MM.1S (cell line): ENCODE data around the gene TMEM132D.

Experiments
- DNase-seq: peaks from one replicate; pipeline ENCODE4 v3.0.0-alpha.2; 2015
- H2AFZ ChIP-seq: fragments of 300-600 bp; sonication (generic); 2 replicates; pipeline ENCODE4 v1.6.0; 2016; ENCODE audit warnings: antibody characterized with exemption, low read length
- H3F3A ChIP-seq: fragments of 300-600 bp; sonication (generic); 2 replicates; pipeline ENCODE4 v1.6.1; 2016; ENCODE audit warnings: mild to moderate bottlenecking, antibody characterized with exemption, low read length, moderate library complexity, mixed read lengths; ENCODE audit not compliant: insufficient read depth
- H3K27ac ChIP-seq: fragments of 300-600 bp; sonication (generic); 2 replicates; pipeline ENCODE4 v1.5.1; 2016; ENCODE audit warnings: mild to moderate bottlenecking, low read length
- H3K27me3 ChIP-seq: fragments of 300-600 bp; sonication (generic); replicated peaks from 2 replicates; pipeline ENCODE4 v1.6.0; 2016; ENCODE audit warnings: low read length; ENCODE audit not compliant: insufficient read depth
- H3K36me3 ChIP-seq: fragments of 300-600 bp; sonication (generic); replicated peaks from 2 replicates; pipeline ENCODE4 v1.6.1; 2016; ENCODE audit warnings: mild to moderate bottlenecking, low read length, mixed read lengths; ENCODE audit not compliant: insufficient read depth
- H3K4me1 ChIP-seq: fragments of 300-600 bp; sonication (generic); 2 replicates; pipeline ENCODE4 v1.6.1; 2016; ENCODE audit warnings: low read length, mixed read lengths
- H3K4me2 ChIP-seq: fragments of 300-600 bp; sonication (generic); 2 replicates; pipeline ENCODE4 v1.6.0; 2016; ENCODE audit warnings: low read depth, low read length
- H3K4me3 ChIP-seq: fragments of 300-600 bp; sonication (generic); 2 replicates; pipeline ENCODE4 v1.5.1; 2016; ENCODE audit warnings: low read length, mixed read lengths
- H3K79me2 ChIP-seq: fragments of 300-600 bp; sonication (generic); 2 replicates; pipeline ENCODE4 v1.6.1; 2016; ENCODE audit warnings: mixed run types, low read length, mixed read lengths
- H3K9ac ChIP-seq: fragments of 300-600 bp; sonication (generic); 2 replicates; pipeline ENCODE4 v1.6.1; 2016; ENCODE audit warnings: low read length, mixed read lengths
- H3K9me2 ChIP-seq: fragments of 300-600 bp; sonication (generic); replicated peaks from 2 replicates; pipeline ENCODE4 v1.6.1; 2016; ENCODE audit warnings: mild to moderate bottlenecking, low read length, mixed read lengths; ENCODE audit not compliant: insufficient read depth
- H3K9me3 ChIP-seq: fragments of 300-600 bp; sonication (generic); replicated peaks from 2 replicates; pipeline ENCODE4 v1.6.1; 2016; ENCODE audit warnings: mild to moderate bottlenecking, low read length, mixed read lengths; ENCODE audit not compliant: insufficient read depth
- H4K20me1 ChIP-seq: fragments of 300-600 bp; sonication (generic); 2 replicates; pipeline ENCODE4 v1.6.1; 2016; ENCODE audit warnings: mild to moderate bottlenecking, low read length, moderate library complexity, mixed read lengths; ENCODE audit not compliant: insufficient read depth
- EZH2 ChIP-seq: fragments of 300-600 bp; sonication (generic); optimal IDR thresholded peaks from 2 replicates; pipeline ENCODE3; 2017; ENCODE audit warnings: low read depth, mild to moderate bottlenecking, antibody characterized with exemption, low read length, mixed read lengths
- EZH2phosphoT487 ChIP-seq: fragments of 300-600 bp; sonication (generic); IDR thresholded peaks from 2 replicates; pipeline ENCODE4 v1.6.1; 2018; ENCODE audit warnings: antibody characterized with exemption, low read length
- TF ChIP-seq, protein P1 (sequence below): fragments of 300-600 bp; sonication (generic); IDR thresholded peaks from 2 replicates; pipeline ENCODE4 v1.5.1; 2016; ENCODE audit warnings: antibody characterized with exemption, low read length, mixed read lengths

TMEM132D gene

GRCh38 chr12:129169928-129170327 lies 733.9 kb downstream of the TMEM132D start:
- H3K27ac ChIP-seq = no peak overlapping the region
- H3K4me3 ChIP-seq = no peak overlapping the region
- no peaks in the 10 kb centered on the region for H4K20me1 ChIP-seq
- H3K9me3 ChIP-seq = no peaks in the 10 kb centered on the region
- H3K9me2 ChIP-seq = no peaks in the 10 kb centered on the region
- no peaks in the 10 kb centered on the region for H3K79me2 ChIP-seq
- H2AFZ ChIP-seq = no peak overlapping the region
- no peaks in the 10 kb centered on the region for H3F3A ChIP-seq
- H3K27me3 ChIP-seq = no peaks in the 10 kb centered on the region
- H3K36me3 ChIP-seq = no peaks in the 10 kb centered on the region
- no peak overlapping the region for H3K4me2 ChIP-seq
- H3K9ac ChIP-seq = no peak overlapping the region
- TF ChIP-seq, protein P1, sequence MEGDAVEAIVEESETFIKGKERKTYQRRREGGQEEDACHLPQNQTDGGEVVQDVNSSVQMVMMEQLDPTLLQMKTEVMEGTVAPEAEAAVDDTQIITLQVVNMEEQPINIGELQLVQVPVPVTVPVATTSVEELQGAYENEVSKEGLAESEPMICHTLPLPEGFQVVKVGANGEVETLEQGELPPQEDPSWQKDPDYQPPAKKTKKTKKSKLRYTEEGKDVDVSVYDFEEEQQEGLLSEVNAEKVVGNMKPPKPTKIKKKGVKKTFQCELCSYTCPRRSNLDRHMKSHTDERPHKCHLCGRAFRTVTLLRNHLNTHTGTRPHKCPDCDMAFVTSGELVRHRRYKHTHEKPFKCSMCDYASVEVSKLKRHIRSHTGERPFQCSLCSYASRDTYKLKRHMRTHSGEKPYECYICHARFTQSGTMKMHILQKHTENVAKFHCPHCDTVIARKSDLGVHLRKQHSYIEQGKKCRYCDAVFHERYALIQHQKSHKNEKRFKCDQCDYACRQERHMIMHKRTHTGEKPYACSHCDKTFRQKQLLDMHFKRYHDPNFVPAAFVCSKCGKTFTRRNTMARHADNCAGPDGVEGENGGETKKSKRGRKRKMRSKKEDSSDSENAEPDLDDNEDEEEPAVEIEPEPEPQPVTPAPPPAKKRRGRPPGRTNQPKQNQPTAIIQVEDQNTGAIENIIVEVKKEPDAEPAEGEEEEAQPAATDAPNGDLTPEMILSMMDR = no peak
- TF ChIP-seq EZH2phosphoT487 = no peak
- no peak for TF ChIP-seq EZH2
- DNase-seq = no peak
- no peaks in the 10 kb centered on the region for H3K4me1 ChIP-seq

- H3K36me3 ChIP-seq = no peaks in the 10 kb centered on the region
- no peak overlapping the region for H3K27ac ChIP-seq
- no peak overlapping the region for H3K9ac ChIP-seq
- no peak overlapping the region for H2AFZ ChIP-seq
- no peaks in the 10 kb centered on the region for H4K20me1 ChIP-seq
- no peaks in the 10 kb centered on the region for H3K9me2 ChIP-seq
- H3K4me1 ChIP-seq = no peaks in the 10 kb centered on the region
- H3K27me3 ChIP-seq = no peaks in the 10 kb centered on the region
- DNase-seq = no peak
- H3K4me2 ChIP-seq = no peak overlapping the region
- no peak for TF ChIP-seq EZH2phosphoT487
- no peak for TF ChIP-seq EZH2
- TF ChIP-seq, protein P1 = no peak
- no peaks in the 10 kb centered on the region for H3F3A ChIP-seq
- no peak overlapping the region for H3K4me3 ChIP-seq
- H3K79me2 ChIP-seq = no peaks in the 10 kb centered on the region
- H3K9me3 ChIP-seq = no peaks in the 10 kb centered on the region
Measured at GRCh38 chr12:129163861-129164260, 740.0 kb downstream of the TMEM132D start.

- TF ChIP-seq EZH2 = no peak
- Histone ChIP-seq H3F3A (no peaks in the 10 kb centered on the region), H4K20me1 (no peaks in the 10 kb centered on the region), H2AFZ (no peak overlapping the region), H3K27ac (no peak overlapping the region), H3K4me1 (no peaks in the 10 kb centered on the region), H3K27me3 (no peaks in the 10 kb centered on the region), H3K4me2 (no peak overlapping the region), H3K9me2 (no peaks in the 10 kb centered on the region), H3K9ac (no peak overlapping the region), H3K9me3 (no peaks in the 10 kb centered on the region), H3K79me2 (no peaks in the 10 kb centered on the region), H3K36me3 (no peaks in the 10 kb centered on the region), H3K4me3 (no peak overlapping the region)
- DNase-seq = no peak
Measured at GRCh38 chr12:129163461-129163860, 740.4 kb downstream of the TMEM132D start.

DNA sequence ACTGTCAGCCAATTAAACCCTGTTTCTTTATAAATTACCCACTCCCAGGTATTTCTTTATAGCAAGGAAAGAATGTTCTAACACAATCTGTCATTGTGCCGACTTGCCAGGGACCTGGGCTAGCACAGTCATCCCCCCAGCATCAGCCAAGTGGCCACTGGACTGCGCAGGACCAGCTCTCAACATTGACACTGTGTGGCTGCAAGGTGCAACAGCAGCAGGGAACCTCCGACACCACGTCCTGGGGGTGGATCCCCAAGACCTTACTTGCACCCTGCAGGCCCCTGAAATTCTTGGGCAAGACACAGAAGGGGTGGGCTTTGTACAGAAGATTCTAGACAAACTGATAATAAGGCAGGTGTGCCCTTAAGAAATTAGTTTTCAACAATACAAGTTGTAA lies 741.0 kb downstream of the TMEM132D start:
- Histone ChIP-seq H3K27ac (no peak overlapping the region), H3K27me3 (no peaks in the 10 kb centered on the region), H3K9me3 (no peaks in the 10 kb centered on the region), H3K4me3 (no peak overlapping the region), H3F3A (no peaks in the 10 kb centered on the region), H3K9me2 (no peaks in the 10 kb centered on the region), H3K36me3 (no peaks in the 10 kb centered on the region), H3K4me2 (no peak overlapping the region), H4K20me1 (no peaks in the 10 kb centered on the region), H3K79me2 (no peaks in the 10 kb centered on the region), H2AFZ (no peak overlapping the region), H3K9ac (no peak overlapping the region), H3K4me1 (no peaks in the 10 kb centered on the region)
- TF ChIP-seq EZH2 = no peak
- no peak for TF ChIP-seq EZH2phosphoT487
- TF ChIP-seq, protein P1 = no peak
- DNase-seq = no peak
